Spinal cord (tissue), 10 donors: Measurements from ENCODE around the gene DCX. TPM values are rescaled to one million over a fixed set of nuclear protein-coding genes. Genes with fewer than 3 reads are reported as not detected.
A peak's percentile ranks its signal among the peaks of the same experiment; 100 is the strongest.
"Not testable (repeated sequence)": the region's sequence is repeated elsewhere in the genome, so short reads cannot be mapped to it uniquely, and the experiment has no call there.

Experiments
- DNase-seq, 6 donors: peaks; one replicate each; pipeline versions ENCODE4 v3.0.0 to v3.0.0-alpha.2; 2013 to 2015; ENCODE audit warnings: low spot score in 6 of 6, low read depth in 4 of 6
- H3K27ac ChIP-seq: one replicate; pipeline ENCODE4 v1.5.1; 2013; ENCODE audit warnings: low read depth, low read length, control low read depth
- H3K27me3 ChIP-seq: one replicate; pipeline ENCODE4 v1.6.1; 2013; ENCODE audit warnings: low read length; ENCODE audit not compliant: control insufficient read depth, insufficient read depth
- H3K36me3 ChIP-seq: one replicate; pipeline ENCODE4 v1.6.1; 2013; ENCODE audit warnings: low read length; ENCODE audit not compliant: control insufficient read depth, insufficient read depth
- H3K4me1 ChIP-seq: one replicate; pipeline ENCODE4 v1.6.1; 2013; ENCODE audit warnings: low read length; ENCODE audit not compliant: control insufficient read depth, insufficient read depth
- H3K4me3 ChIP-seq: one replicate; pipeline ENCODE4 v1.5.1; 2013; ENCODE audit warnings: low read depth, low read length, control low read depth
- H3K9me3 ChIP-seq: one replicate; pipeline ENCODE4 v1.6.1; 2013; ENCODE audit warnings: low read length; ENCODE audit not compliant: control insufficient read depth, insufficient read depth
- WGBS: methylation state at CpG from one replicate; pipeline ENCODE4 v1.1.5; 2013; ENCODE audit warnings: missing lambda C conversion rate; ENCODE audit not compliant: insufficient coverage; 5-methylcytosine and 5-hydroxymethylcytosine counted together
- polyA plus RNA-seq, 2 donors: library from polyadenylated mRNA; unstranded; fragments of 120-200 nt; gene quantifications; one replicate each; pipeline ENCODE4 v1.2.1, GENCODE V29; 2013; ENCODE audit not compliant: insufficient read length in 2 of 2
- total RNA-seq, 2 donors: library from RNA; depleted of rRNA in 1 of 2; stranded (reverse); fragments of 120-200 nt in 1 of 2; fragments of >200 nt in 1 of 2; gene quantifications; one replicate each; pipeline versions ENCODE4 v1.2.3 to v1.2.4, GENCODE V29; 2013 to 2014
- donor health status: healthy.

The DCX gene
- total and polyA plus RNA-seq, 4 donors = 33.4 to 129 (median 70.1) TPM

GRCh38 chrX:111353793-111354192 is 58.2 kb downstream of the DCX start:
- Histone ChIP-seq H3K36me3 (no peaks in the 10 kb centered on the region), H3K4me3 (no peak overlapping the region), H3K4me1 (no peaks in the 10 kb centered on the region), H3K27me3 (peaks cover 8% of the 10 kb centered on the region), H3K9me3 (peaks cover 2% of the 10 kb centered on the region), H3K27ac (no peak overlapping the region)
- no CpG with 5 or more reads among the region's 2 CpGs for WGBS
- DNase-seq = no peak

GRCh38 chrX:111352424-111352823 is 59.6 kb downstream of the DCX start:
- WGBS = no CpG with 5 or more reads among the region's 1 CpG
- Histone ChIP-seq H3K4me1 (no peaks in the 10 kb centered on the region), H3K27me3 (peaks cover 8% of the 10 kb centered on the region), H3K9me3 (peaks cover 2% of the 10 kb centered on the region), H3K27ac (no peak overlapping the region), H3K36me3 (no peaks in the 10 kb centered on the region), H3K4me3 (no peak overlapping the region)
- DNase-seq = peak in 2 of 6 donors; percentile 31 to 69

- DNase-seq = no peak
- no peak overlapping the region for H3K27ac ChIP-seq
- no peaks in the 10 kb centered on the region for H3K9me3 ChIP-seq
- no peak overlapping the region for H3K4me3 ChIP-seq
- no peaks in the 10 kb centered on the region for H3K36me3 ChIP-seq
- peaks cover 8% of the 10 kb centered on the region for H3K27me3 ChIP-seq
- no peaks in the 10 kb centered on the region for H3K4me1 ChIP-seq
These were observed 62.1 kb downstream of the DCX start for GRCh38 chrX:111349934-111350333.

GRCh38 chrX:111349101-111349500 is 62.9 kb downstream of the DCX start:
- 44% methylated on average over 3 of the region's 3 CpGs for WGBS
- no peaks in the 10 kb centered on the region for H3K36me3 ChIP-seq
- no peak overlapping the region for H3K27ac ChIP-seq
- no peak for DNase-seq
- H3K9me3 ChIP-seq = no peaks in the 10 kb centered on the region
- no peaks in the 10 kb centered on the region for H3K4me1 ChIP-seq
- peaks cover 8% of the 10 kb centered on the region for H3K27me3 ChIP-seq
- H3K4me3 ChIP-seq = no peak overlapping the region

- H3K36me3 ChIP-seq = no peaks in the 10 kb centered on the region
- peaks cover 8% of the 10 kb centered on the region for H3K27me3 ChIP-seq
- no peaks in the 10 kb centered on the region for H3K9me3 ChIP-seq
- DNase-seq = peak in 2 of 6 donors; percentile 30 to 52
- no peak overlapping the region for H3K27ac ChIP-seq
- H3K4me3 ChIP-seq = no peak overlapping the region
- no peaks in the 10 kb centered on the region for H3K4me1 ChIP-seq
- 42% methylated on average over 2 of the region's 2 CpGs for WGBS
These were observed 63.6 kb downstream of the DCX start for GRCh38 chrX:111348429-111348828.

- H3K27me3 ChIP-seq, H3K4me1 ChIP-seq, DNase-seq, H3K36me3 ChIP-seq, H3K27ac ChIP-seq, H3K9me3 ChIP-seq, H3K4me3 ChIP-seq: not testable (repeated sequence)
These were observed 65.8 kb downstream of the DCX start for GRCh38 chrX:111346150-111346549.

- 58% methylated on average over 2 of the region's 2 CpGs for WGBS
- Histone ChIP-seq H3K9me3 (no peaks in the 10 kb centered on the region), H3K4me1 (no peaks in the 10 kb centered on the region), H3K27me3 (peaks cover 8% of the 10 kb centered on the region), H3K36me3 (no peaks in the 10 kb centered on the region), H3K27ac (no peak overlapping the region), H3K4me3 (no peak overlapping the region)
- no peak for DNase-seq
These were observed 71.9 kb downstream of the DCX start for GRCh38 chrX:111340054-111340453.

GRCh38 chrX:111339212-111339611 is 72.8 kb downstream of the DCX start:
- no peak overlapping the region for H3K27ac ChIP-seq
- H3K4me1 ChIP-seq = no peaks in the 10 kb centered on the region
- H3K36me3 ChIP-seq = no peaks in the 10 kb centered on the region
- DNase-seq = no peak
- peaks cover 11% of the 10 kb centered on the region for H3K27me3 ChIP-seq
- no peaks in the 10 kb centered on the region for H3K9me3 ChIP-seq
- H3K4me3 ChIP-seq = no peak overlapping the region

GRCh38 chrX:111338095-111338698 is 73.8 kb downstream of the DCX start:
- Histone ChIP-seq H3K36me3 (no peaks in the 10 kb centered on the region), H3K27ac (no peak overlapping the region), H3K4me1 (no peaks in the 10 kb centered on the region), H3K4me3 (no peak overlapping the region), H3K27me3 (peaks cover 11% of the 10 kb centered on the region), H3K9me3 (no peaks in the 10 kb centered on the region)
- WGBS = 47% methylated on average over 2 of the region's 4 CpGs
- no peak for DNase-seq

GRCh38 chrX:111337067-111337637 is 74.8 kb downstream of the DCX start:
- no peak for DNase-seq
- Histone ChIP-seq H3K9me3 (no peaks in the 10 kb centered on the region), H3K4me1 (no peaks in the 10 kb centered on the region), H3K27me3 (peaks cover 11% of the 10 kb centered on the region), H3K4me3 (no peak overlapping the region), H3K36me3 (no peaks in the 10 kb centered on the region), H3K27ac (no peak overlapping the region)
- no CpG with 5 or more reads among the region's 2 CpGs for WGBS
